CD14-positive monocyte (primary cell): ENCODE measurements around the gene OPRM1. TPM values are rescaled to one million over a fixed set of nuclear protein-coding genes. Genes with fewer than 3 reads are reported as not detected.

ENCODE experiments used
- DNase-seq, 3 donors: peaks; one replicate each; pipeline ENCODE4 v3.0.0-alpha.2; 2011 to 2022
- H2AFZ ChIP-seq: 2 replicates; pipeline ENCODE4 v1.6.0; 2012; ENCODE audit warnings: mild to moderate bottlenecking, low read depth, low read length, inconsistent platforms; ENCODE audit not compliant: insufficient read depth, poor library complexity, severe bottlenecking
- H3K27ac ChIP-seq, 2 donors: 1 replicate in 1 of 2; 2 replicates in 1 of 2; pipeline ENCODE4 v1.5.1; 2012 to 2013; ENCODE audit warnings: low read length in 2 of 2, control low read depth in 1 of 2, inconsistent platforms in 1 of 2, low read depth in 1 of 2, mild to moderate bottlenecking in 1 of 2
- H3K27me3 ChIP-seq, 2 donors: one replicate each; pipeline versions ENCODE4 v1.6.0 to v1.6.1; 2011 to 2013; ENCODE audit warnings: low read length in 2 of 2; ENCODE audit not compliant: control insufficient read depth in 2 of 2, insufficient read depth in 2 of 2
- H3K36me3 ChIP-seq, 2 donors: replicated peaks in 1 of 2; 1 replicate in 1 of 2; 2 replicates in 1 of 2; pipeline versions ENCODE4 v1.5.1 to v1.6.1; 2012 to 2013; ENCODE audit warnings: low read length in 2 of 2, control low read depth in 1 of 2, inconsistent platforms in 1 of 2, mild to moderate bottlenecking in 1 of 2; ENCODE audit not compliant: insufficient read depth in 2 of 2, control insufficient read depth in 1 of 2
- H3K4me1 ChIP-seq, 2 donors: 1 replicate in 1 of 2; 2 replicates in 1 of 2; pipeline versions ENCODE4 v1.5.1 to v1.6.1; 2012 to 2013; ENCODE audit warnings: low read length in 2 of 2, control low read depth in 1 of 2, inconsistent platforms in 1 of 2, mild to moderate bottlenecking in 1 of 2, moderate library complexity in 1 of 2; ENCODE audit not compliant: insufficient read depth in 2 of 2, control insufficient read depth in 1 of 2
- H3K4me2 ChIP-seq: replicated peaks from 2 replicates; pipeline ENCODE3; 2012; ENCODE audit warnings: low read length, moderate library complexity, mild to moderate bottlenecking; ENCODE audit not compliant: poor library complexity, severe bottlenecking; ENCODE audit errors: extremely low read depth
- H3K4me3 ChIP-seq, 3 experiments: fragments of 200-600 bp in 1 of 3; sonication (generic) in 1 of 3; replicated peaks in 1 of 3; 1 replicate in 2 of 3; 2 replicates in 1 of 3; pipeline ENCODE4 v1.5.1; 2011 to 2013; ENCODE audit warnings: low read length in 3 of 3, mild to moderate bottlenecking in 3 of 3, control low read depth in 2 of 3, low read depth in 2 of 3, inconsistent platforms in 1 of 3, moderate library complexity in 1 of 3
- H3K79me2 ChIP-seq: 2 replicates; pipeline ENCODE4 v1.6.0; 2012; ENCODE audit warnings: mild to moderate bottlenecking, control low read depth, inconsistent platforms, low read length, moderate library complexity; ENCODE audit not compliant: insufficient read depth
- H3K9ac ChIP-seq: 2 replicates; pipeline ENCODE4 v1.6.0; 2017; ENCODE audit warnings: low read length, mild to moderate bottlenecking; ENCODE audit not compliant: insufficient read depth, poor library complexity, severe bottlenecking
- H3K9me3 ChIP-seq, 2 donors: replicated peaks in 1 of 2; 1 replicate in 1 of 2; 2 replicates in 1 of 2; pipeline versions ENCODE4 v1.5.1 to v1.6.1; 2012 to 2013; ENCODE audit warnings: low read length in 2 of 2, control low read depth in 1 of 2; ENCODE audit not compliant: control insufficient read depth in 1 of 2, insufficient read depth in 1 of 2
- H4K20me1 ChIP-seq: 2 replicates; pipeline ENCODE4 v1.6.0; 2012; ENCODE audit warnings: mild to moderate bottlenecking, low read length, control low read depth, moderate library complexity; ENCODE audit not compliant: insufficient read depth
- H3K27ac Mint-ChIP-seq, 7 donors: one replicate each; pipeline ENCODE4 v1.8.0; 2020; ENCODE audit warnings: mild to moderate bottlenecking in 7 of 7, mixed read lengths in 7 of 7, moderate library complexity in 6 of 7, inconsistent platforms in 2 of 7
- H3K27me3 Mint-ChIP-seq, 3 donors: one replicate each; pipeline ENCODE4 v1.8.0; 2021 to 2022; ENCODE audit warnings: low read depth in 3 of 3, mild to moderate bottlenecking in 3 of 3, mixed read lengths in 3 of 3, moderate library complexity in 3 of 3, inconsistent platforms in 1 of 3
- H3K36me3 Mint-ChIP-seq, 2 donors: one replicate each; pipeline ENCODE4 v1.8.0; 2020; ENCODE audit warnings: mixed read lengths in 2 of 2, inconsistent platforms in 1 of 2, mild to moderate bottlenecking in 1 of 2
- H3K4me1 Mint-ChIP-seq: one replicate; pipeline ENCODE4 v1.8.0; 2020; ENCODE audit warnings: mild to moderate bottlenecking, mixed read lengths
- H3K4me3 Mint-ChIP-seq, 2 donors: one replicate each; pipeline ENCODE4 v1.8.0; 2020; ENCODE audit warnings: mild to moderate bottlenecking in 2 of 2, mixed read lengths in 2 of 2, moderate library complexity in 1 of 2
- H3K9me3 Mint-ChIP-seq, 7 donors: one replicate each; pipeline ENCODE4 v1.8.0; 2020 to 2022; ENCODE audit warnings: mixed read lengths in 7 of 7, mild to moderate bottlenecking in 6 of 7, moderate library complexity in 6 of 7, inconsistent platforms in 2 of 7
- WGBS: methylation state at CpG from one replicate; pipeline ENCODE4 v1.1.5; 2013; ENCODE audit warnings: missing lambda C conversion rate; ENCODE audit not compliant: insufficient coverage; 5-methylcytosine and 5-hydroxymethylcytosine counted together
- intact Hi-C, 2 donors: fragments of 100-400 bp; cut with micrococcal nuclease; formaldehyde crosslinking; loops; one replicate each; pipeline versions ENCODE4 v1.15.0 to v1.15.1; 2023
- polyA plus RNA-seq, 3 donors: library from polyadenylated mRNA; depleted of rRNA in 1 of 3; unstranded in 2 of 3; stranded (reverse) in 1 of 3; fragments of 300-500 nt in 2 of 3; fragments of >200 nt in 1 of 3; fragmentation: Illumina TruSeq in 2 of 3; gene quantifications; 1 replicate in 2 of 3; 2 replicates in 1 of 3; pipeline ENCODE4 v1.2.3, GENCODE V29; 2012 to 2021
- TF ChIP-seq, protein P1 (sequence below): fragments of 200-600 bp; IDR thresholded peaks from one replicate; pipeline ENCODE4 v1.8.0; 2022; ENCODE audit warnings: antibody characterized with exemption, mild to moderate bottlenecking

Gene OPRM1
- polyA plus RNA-seq, 3 donors, result not detected

DNA sequence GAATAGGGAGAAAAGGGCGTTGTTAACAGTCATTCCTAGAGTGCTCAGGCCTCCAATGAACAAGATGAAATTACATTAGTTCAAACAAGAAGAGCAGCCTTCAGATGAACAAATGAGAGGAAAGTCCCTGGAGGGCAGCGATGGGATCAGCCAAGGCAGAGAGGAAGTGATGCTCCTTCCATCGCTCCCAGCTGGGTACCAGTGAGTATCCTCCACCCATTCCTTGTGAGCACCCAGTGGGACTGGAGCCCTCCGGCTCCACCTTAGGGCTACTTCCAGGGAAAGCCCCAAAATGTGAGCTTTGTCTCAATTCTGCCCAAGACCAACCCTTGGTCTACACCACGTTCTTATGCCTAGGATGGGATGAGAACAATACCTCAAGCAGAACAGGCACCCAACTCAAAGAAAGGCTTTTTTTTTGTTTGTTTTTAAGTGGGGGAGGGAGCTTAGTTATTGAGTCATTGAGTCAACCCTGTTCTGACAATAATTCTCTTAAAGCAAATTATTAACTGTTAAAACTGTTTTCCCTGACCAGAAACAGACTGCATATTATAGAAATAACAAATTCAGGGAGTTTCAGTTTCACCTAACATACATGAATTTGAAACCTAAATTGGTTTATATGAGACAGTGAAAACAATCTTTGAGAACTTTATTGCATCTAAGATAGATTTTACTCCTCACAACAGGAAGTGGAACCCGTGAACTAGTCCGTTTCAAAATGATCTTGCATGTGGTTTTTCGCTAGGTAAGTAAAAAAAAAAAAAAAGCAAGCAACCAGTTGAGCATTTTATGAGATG, 210.7 kb downstream of the OPRM1 start:
- Histone ChIP-seq H4K20me1 (no peaks in the 10 kb centered on the region), H3K27me3 (no peaks in the 10 kb centered on the region), H3K27ac (peak overlapping the region; percentile 19 to 64), H3K79me2 (peaks cover 84% of the 10 kb centered on the region), H3K4me3 (peak overlapping the region in 1 of 3 experiments; percentile 25), H3K9me3 (no peaks in the 10 kb centered on the region), H2AFZ (no peak overlapping the region), H3K9ac (no peak overlapping the region), H3K4me2 (peak overlapping the region; percentile 42), H3K4me1 (peaks cover 56 to 76% of the 10 kb centered on the region in 2 donors), H3K36me3 (peaks cover 12 to 19% of the 10 kb centered on the region in 2 donors)
- intact Hi-C loops, result loop anchor here in 1 of 2 donors (10.0 kb wide), 1 partner anchor 55 kb away; no protein-coding TSS in a partner anchor
- TF ChIP-seq, protein P1, sequence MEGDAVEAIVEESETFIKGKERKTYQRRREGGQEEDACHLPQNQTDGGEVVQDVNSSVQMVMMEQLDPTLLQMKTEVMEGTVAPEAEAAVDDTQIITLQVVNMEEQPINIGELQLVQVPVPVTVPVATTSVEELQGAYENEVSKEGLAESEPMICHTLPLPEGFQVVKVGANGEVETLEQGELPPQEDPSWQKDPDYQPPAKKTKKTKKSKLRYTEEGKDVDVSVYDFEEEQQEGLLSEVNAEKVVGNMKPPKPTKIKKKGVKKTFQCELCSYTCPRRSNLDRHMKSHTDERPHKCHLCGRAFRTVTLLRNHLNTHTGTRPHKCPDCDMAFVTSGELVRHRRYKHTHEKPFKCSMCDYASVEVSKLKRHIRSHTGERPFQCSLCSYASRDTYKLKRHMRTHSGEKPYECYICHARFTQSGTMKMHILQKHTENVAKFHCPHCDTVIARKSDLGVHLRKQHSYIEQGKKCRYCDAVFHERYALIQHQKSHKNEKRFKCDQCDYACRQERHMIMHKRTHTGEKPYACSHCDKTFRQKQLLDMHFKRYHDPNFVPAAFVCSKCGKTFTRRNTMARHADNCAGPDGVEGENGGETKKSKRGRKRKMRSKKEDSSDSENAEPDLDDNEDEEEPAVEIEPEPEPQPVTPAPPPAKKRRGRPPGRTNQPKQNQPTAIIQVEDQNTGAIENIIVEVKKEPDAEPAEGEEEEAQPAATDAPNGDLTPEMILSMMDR, result no peak
- peaks cover 26 to 32% of the 10 kb centered on the region in 2 donors for H3K36me3 Mint-ChIP-seq
- H3K9me3 Mint-ChIP-seq, result peaks cover 0 to 1% (median 0%) of the 10 kb centered on the region in 7 donors
- H3K4me3 Mint-ChIP-seq, result no peak overlapping the region
- DNase-seq, result peak in 2 of 3 donors; percentile 49 to 52
- peak overlapping the region; percentile 15 to 82 (median 50) for H3K27ac Mint-ChIP-seq
- no peaks in the 10 kb centered on the region for H3K27me3 Mint-ChIP-seq
- peaks cover 70% of the 10 kb centered on the region for H3K4me1 Mint-ChIP-seq
- WGBS, result no CpG with 5 or more reads among the region's 8 CpGs

DNA sequence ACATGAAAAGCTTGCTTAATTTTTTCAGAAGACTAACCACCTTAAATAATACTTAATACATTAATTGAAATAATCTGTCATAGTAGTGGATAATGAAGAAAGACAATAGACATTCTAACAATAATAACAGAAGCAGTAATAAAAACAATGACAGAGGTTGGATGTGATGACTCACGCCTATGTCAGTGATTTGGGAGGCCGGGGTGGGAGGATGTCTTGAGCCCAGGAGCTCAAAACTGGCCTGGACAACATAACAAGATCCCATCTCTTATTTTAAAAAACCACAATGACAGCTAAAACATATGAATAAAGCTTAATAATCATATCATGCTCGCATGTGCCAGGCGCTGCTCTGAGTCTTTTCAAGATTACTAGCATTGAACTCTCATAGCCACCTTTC, 212.1 kb downstream of the OPRM1 start:
- no peak overlapping the region for H3K4me2 ChIP-seq
- H3K4me3 ChIP-seq, result no peak overlapping the region
- H2AFZ ChIP-seq, result no peak overlapping the region
- H3K36me3 ChIP-seq, result peaks cover 3 to 4% of the 10 kb centered on the region in 2 donors
- H3K9me3 ChIP-seq, result no peaks in the 10 kb centered on the region
- Mint-ChIP-seq H3K9me3 (peaks cover 0 to 6% (median 3%) of the 10 kb centered on the region in 7 donors), H3K27me3 (no peaks in the 10 kb centered on the region), H3K27ac (no peak overlapping the region), H3K4me3 (no peak overlapping the region), H3K36me3 (peaks cover 16 to 23% of the 10 kb centered on the region in 2 donors), H3K4me1 (peaks cover 73% of the 10 kb centered on the region)
- DNase-seq, result peak in 2 of 3 donors; percentile 25 to 44
- H3K4me1 ChIP-seq, result peaks cover 59 to 74% of the 10 kb centered on the region in 2 donors
- H3K27ac ChIP-seq, result peak overlapping the region in 1 of 2 donors; percentile 64
- peaks cover 82% of the 10 kb centered on the region for H3K79me2 ChIP-seq
- 100% methylated on average over 2 of the region's 4 CpGs for WGBS
- H4K20me1 ChIP-seq, result no peaks in the 10 kb centered on the region
- H3K9ac ChIP-seq, result no peak overlapping the region
- TF ChIP-seq, protein P1, result no peak
- H3K27me3 ChIP-seq, result no peaks in the 10 kb centered on the region
- intact Hi-C loops, result loop anchor here in 1 of 2 donors (10.0 kb wide), 1 partner anchor 54 kb away; no protein-coding TSS in a partner anchor
